ENCODE data around the gene CPED1. TPM values are rescaled to one million over a fixed set of nuclear protein-coding genes. Genes with fewer than 3 reads are reported as not detected.

The CPED1 gene
- total RNA-seq, 3 donors from 2014 or later (not counting 1 experiment from before 2014, with no cell fraction given): 0.50 to 1.3 (median 0.96) TPM

GRCh38 chr7:120941856-120942255 lies 46.7 kb upstream of the CPED1 start:
- Mint-ChIP-seq H3K27me3 (ENCODE audit: low read depth in 2 of 2) (peaks cover 11 to 16% of the 10 kb centered on the region in 2 donors), H3K4me1 (no peaks in the 10 kb centered on the region), H3K27ac (no peak overlapping the region), H3K9me3 (no peaks in the 10 kb centered on the region), H3K36me3 (no peaks in the 10 kb centered on the region), H3K4me3 (no peak overlapping the region)
- no peaks in the 10 kb centered on the region for H3K36me3 ChIP-seq (ENCODE audit: control insufficient read depth, insufficient read depth, low read length)
- H3K27me3 ChIP-seq (ENCODE audit: control insufficient read depth, insufficient read depth, low read length): peaks cover 3% of the 10 kb centered on the region
- no peak for TF ChIP-seq CTCF (IDR thresholded peaks at IDR 0.05)
- no peak overlapping the region for H3K4me3 ChIP-seq (ENCODE audit: low read length)
- no peak for DNase-seq
- no peak for ATAC-seq
- no peaks in the 10 kb centered on the region for H3K9me3 ChIP-seq (ENCODE audit: control insufficient read depth, insufficient read depth, low read length)
- H3K4me1 ChIP-seq (ENCODE audit: control insufficient read depth, insufficient read depth, low read length): no peaks in the 10 kb centered on the region
- WGBS (ENCODE audit: insufficient coverage): 51% methylated on average over 3 of the region's 3 CpGs
- intact Hi-C loops (cut with micrococcal nuclease): no loop called here
- H3K27ac ChIP-seq (ENCODE audit: low read length): no peak overlapping the region

GRCh38 chr7:120942861-120943260 lies 45.6 kb upstream of the CPED1 start:
- no peak for DNase-seq
- Histone ChIP-seq H3K9me3 (ENCODE audit: control insufficient read depth, insufficient read depth, low read length) (no peaks in the 10 kb centered on the region), H3K4me1 (ENCODE audit: control insufficient read depth, insufficient read depth, low read length) (no peaks in the 10 kb centered on the region), H3K27ac (ENCODE audit: low read length) (no peak overlapping the region), H3K27me3 (ENCODE audit: control insufficient read depth, insufficient read depth, low read length) (peaks cover 3% of the 10 kb centered on the region), H3K4me3 (ENCODE audit: low read length) (no peak overlapping the region), H3K36me3 (ENCODE audit: control insufficient read depth, insufficient read depth, low read length) (no peaks in the 10 kb centered on the region)
- WGBS (ENCODE audit: insufficient coverage): no CpG with 5 or more reads among the region's 1 CpG
- TF ChIP-seq CTCF (IDR thresholded peaks at IDR 0.05): no peak
- Mint-ChIP-seq H3K36me3 (no peaks in the 10 kb centered on the region), H3K9me3 (no peaks in the 10 kb centered on the region), H3K4me3 (no peak overlapping the region), H3K27me3 (ENCODE audit: low read depth in 2 of 2) (peaks cover 7 to 16% of the 10 kb centered on the region in 2 donors), H3K4me1 (no peaks in the 10 kb centered on the region), H3K27ac (no peak overlapping the region)
- no peak for ATAC-seq
- intact Hi-C loops (cut with micrococcal nuclease): no loop called here

DNA sequence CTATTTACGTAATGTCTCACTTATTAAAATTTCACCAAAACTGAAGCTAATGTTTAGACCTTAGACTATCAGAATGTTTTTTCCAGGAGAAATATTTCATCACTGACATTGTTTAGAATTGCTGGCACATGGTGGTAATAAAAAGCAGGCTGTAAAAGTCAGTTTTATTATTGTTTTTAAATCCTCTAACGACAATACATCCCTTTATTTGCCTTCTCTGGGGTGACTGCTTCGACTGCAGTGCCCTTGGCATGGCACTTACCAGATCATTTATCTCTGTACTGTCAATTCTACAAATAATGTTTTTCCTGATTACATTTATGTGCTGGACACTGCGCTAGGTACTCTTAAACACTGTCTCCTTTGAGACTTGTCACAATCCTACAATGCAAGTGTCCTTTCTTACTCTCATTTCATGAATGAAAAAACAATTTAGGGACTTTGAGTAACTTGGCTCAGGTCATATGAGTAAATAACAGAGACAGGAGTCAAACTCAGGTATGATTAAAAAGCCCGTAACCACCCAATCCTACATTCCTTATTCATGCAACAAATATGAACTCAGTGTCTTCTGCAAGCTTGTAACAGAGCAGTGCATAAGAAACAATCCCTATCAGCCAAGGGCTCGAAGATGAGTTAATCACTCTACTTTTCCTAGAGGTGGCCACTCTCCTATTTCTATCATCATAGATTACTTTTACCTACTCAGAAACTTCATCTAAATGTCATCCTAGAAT lies 43.5 kb upstream of the CPED1 start:
- intact Hi-C loops (cut with micrococcal nuclease): no loop called here

More for the DNA sequence above, 43.5 kb upstream of the CPED1 start:
- TF ChIP-seq CTCF (IDR thresholded peaks at IDR 0.05): no peak
- H3K9me3 ChIP-seq (ENCODE audit: control insufficient read depth, insufficient read depth, low read length): no peaks in the 10 kb centered on the region
- H3K27me3 Mint-ChIP-seq (ENCODE audit: low read depth in 2 of 2): peaks cover 8 to 10% of the 10 kb centered on the region in 2 donors
- no peak overlapping the region for H3K4me3 ChIP-seq (ENCODE audit: low read length)
- H3K27me3 ChIP-seq (ENCODE audit: control insufficient read depth, insufficient read depth, low read length): peaks cover 5% of the 10 kb centered on the region
- peaks cover 8 to 10% of the 10 kb centered on the region in 2 donors for H3K4me1 Mint-ChIP-seq
- no peak for ATAC-seq
- no peaks in the 10 kb centered on the region for H3K36me3 ChIP-seq (ENCODE audit: control insufficient read depth, insufficient read depth, low read length)
- H3K9me3 Mint-ChIP-seq: no peaks in the 10 kb centered on the region
- no peak overlapping the region for H3K27ac ChIP-seq (ENCODE audit: low read length)
- WGBS (ENCODE audit: insufficient coverage): 84% methylated on average over 5 of the region's 6 CpGs
- no peaks in the 10 kb centered on the region for H3K4me1 ChIP-seq (ENCODE audit: control insufficient read depth, insufficient read depth, low read length)
- no peak for DNase-seq
- H3K4me3 Mint-ChIP-seq: no peak overlapping the region
- no peak overlapping the region for H3K27ac Mint-ChIP-seq
- H3K36me3 Mint-ChIP-seq: no peaks in the 10 kb centered on the region

Measured in natural killer cell (primary cell).